ENCODE measurements around the gene GRIP1.
A peak's percentile ranks its signal among the peaks of the same experiment; 100 is the strongest.
"Not testable (repeated sequence)": the region's sequence is repeated elsewhere in the genome, so short reads cannot be mapped to it uniquely, and the experiment has no call there.

GRIP1 gene

DNA sequence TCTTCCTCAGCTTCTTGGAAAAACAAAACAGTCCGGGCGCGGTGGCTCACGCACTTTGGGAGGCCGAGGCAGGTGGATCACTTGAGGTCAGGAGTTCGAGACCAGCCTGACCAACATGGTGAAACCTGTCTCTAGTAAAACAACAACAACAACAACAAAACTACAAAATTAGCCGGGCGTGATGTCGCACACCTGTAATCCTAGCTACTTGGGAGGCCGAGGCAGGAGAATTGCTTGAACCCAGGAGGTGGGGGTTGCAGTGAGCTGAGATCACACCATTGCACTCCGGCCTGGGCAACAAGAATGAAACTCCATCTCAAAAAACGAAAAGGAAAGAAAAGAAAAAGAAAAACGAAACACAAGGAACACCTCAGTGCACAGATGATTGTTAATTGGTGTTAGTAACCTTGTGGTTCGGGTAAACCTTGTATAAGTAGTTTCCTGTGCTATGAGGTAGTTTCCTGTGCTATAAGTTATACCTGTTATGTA, 375.5 kb downstream of the GRIP1 start:
- DNase-seq, result not testable (repeated sequence)

DNA sequence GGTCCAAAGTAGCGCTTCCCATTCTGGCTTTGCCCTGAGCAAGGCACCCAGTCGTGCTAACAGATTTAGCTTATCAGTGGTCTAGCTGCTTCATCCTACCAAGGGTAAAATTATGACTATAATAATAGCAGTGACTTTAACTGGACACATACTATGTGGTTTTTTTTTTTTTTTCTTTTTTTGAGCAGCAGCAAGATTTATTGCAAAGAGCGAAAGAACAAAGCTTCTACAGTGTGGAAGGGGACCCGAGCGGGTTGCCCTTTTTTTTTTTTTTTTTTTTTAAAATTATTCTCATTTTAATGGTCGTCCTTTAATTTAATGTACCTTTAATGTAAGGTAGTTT, 376.1 kb downstream of the GRIP1 start:
- no peak for DNase-seq

DNA sequence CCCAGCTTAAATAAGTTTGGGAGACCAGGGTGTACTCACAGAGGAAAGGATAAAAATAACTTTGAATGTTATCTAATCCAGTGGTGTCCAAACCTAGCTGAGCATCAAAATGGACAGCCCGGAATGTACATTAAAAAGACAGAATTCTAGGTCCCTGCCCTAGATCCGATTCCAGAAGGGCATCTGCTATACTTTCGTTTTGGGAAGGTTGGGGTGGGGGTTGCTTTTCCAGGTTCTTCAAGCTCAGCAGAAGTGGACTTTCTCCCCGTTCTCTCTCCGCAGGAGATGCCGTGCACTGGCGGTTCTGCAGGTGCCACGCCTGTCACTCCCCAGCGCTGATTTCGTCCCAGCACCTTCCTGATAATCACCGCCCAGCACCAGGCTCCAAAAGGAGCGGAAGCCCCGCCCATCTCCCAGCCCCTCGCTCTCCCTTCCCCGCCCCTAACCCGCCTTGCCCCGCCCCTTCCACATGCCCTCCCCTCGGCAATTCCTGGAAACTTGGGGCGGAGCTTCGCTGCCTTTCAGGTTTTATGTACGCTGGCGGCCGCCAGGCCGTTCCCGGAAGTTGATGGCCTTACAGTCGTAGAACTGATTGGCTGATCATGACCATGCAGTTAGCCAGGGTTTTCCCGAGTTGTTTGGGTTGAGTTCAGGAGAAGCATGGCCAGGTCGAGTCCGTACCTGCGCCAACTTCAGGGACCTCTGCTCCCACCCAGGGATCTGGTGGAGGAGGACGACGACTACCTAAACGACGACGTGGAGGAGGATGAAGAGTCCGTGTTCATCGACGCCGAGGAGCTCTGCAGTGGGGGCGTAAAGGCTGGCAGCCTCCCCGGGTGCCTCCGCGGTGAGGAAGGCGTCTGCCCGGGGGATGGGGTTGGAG, 376.7 kb downstream of the GRIP1 start, which contains the start of gene HELB:
TSS of gene HELB (plus strand) at position 550 of the 883 bp plus-strand sequence. CDS start at position 661, 111 bp downstream.
- DNase-seq, result peak; percentile 88

DNA sequence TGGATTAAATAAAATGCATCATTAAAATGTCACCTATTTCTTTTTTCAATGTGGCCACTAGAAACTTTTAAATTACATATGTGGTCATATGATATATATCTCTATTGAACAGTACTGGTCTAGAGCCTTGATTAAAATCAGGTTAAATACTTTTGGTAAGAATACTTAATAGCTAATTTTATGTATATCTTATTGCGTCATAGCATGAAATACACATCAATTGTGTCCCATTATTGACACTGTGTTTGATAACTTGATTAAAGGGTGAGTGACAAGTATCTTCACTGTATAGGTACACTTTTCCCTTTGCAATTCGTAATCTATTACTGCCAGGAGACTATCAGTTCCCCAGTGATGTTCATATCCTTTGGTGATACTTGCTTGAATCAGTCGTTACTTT, 381.0 kb downstream of the GRIP1 start:
- no peak for DNase-seq

Data from NCI-H2227 treated with DMSO at 0.1 percent for 48 hours (cell line).